Spinal cord (tissue), 10 donors: ENCODE data around the gene PLEKHJ1. TPM values are rescaled to one million over a fixed set of nuclear protein-coding genes. Genes with fewer than 3 reads are reported as not detected.

ENCODE experiments used
- DNase-seq, 6 donors: peaks; one replicate each; pipeline versions ENCODE4 v3.0.0 to v3.0.0-alpha.2; 2013 to 2015; ENCODE audit warnings: low spot score in 6 of 6, low read depth in 4 of 6
- H3K27ac ChIP-seq: one replicate; pipeline ENCODE4 v1.5.1; 2013; ENCODE audit warnings: low read depth, low read length, control low read depth
- H3K27me3 ChIP-seq: one replicate; pipeline ENCODE4 v1.6.1; 2013; ENCODE audit warnings: low read length; ENCODE audit not compliant: control insufficient read depth, insufficient read depth
- H3K36me3 ChIP-seq: one replicate; pipeline ENCODE4 v1.6.1; 2013; ENCODE audit warnings: low read length; ENCODE audit not compliant: control insufficient read depth, insufficient read depth
- H3K4me1 ChIP-seq: one replicate; pipeline ENCODE4 v1.6.1; 2013; ENCODE audit warnings: low read length; ENCODE audit not compliant: control insufficient read depth, insufficient read depth
- H3K4me3 ChIP-seq: one replicate; pipeline ENCODE4 v1.5.1; 2013; ENCODE audit warnings: low read depth, low read length, control low read depth
- H3K9me3 ChIP-seq: one replicate; pipeline ENCODE4 v1.6.1; 2013; ENCODE audit warnings: low read length; ENCODE audit not compliant: control insufficient read depth, insufficient read depth
- WGBS: methylation state at CpG from one replicate; pipeline ENCODE4 v1.1.5; 2013; ENCODE audit warnings: missing lambda C conversion rate; ENCODE audit not compliant: insufficient coverage; 5-methylcytosine and 5-hydroxymethylcytosine counted together
- polyA plus RNA-seq, 2 donors: library from polyadenylated mRNA; unstranded; fragments of 120-200 nt; gene quantifications; one replicate each; pipeline ENCODE4 v1.2.1, GENCODE V29; 2013; ENCODE audit not compliant: insufficient read length in 2 of 2
- total RNA-seq, 2 donors: library from RNA; depleted of rRNA in 1 of 2; stranded (reverse); fragments of 120-200 nt in 1 of 2; fragments of >200 nt in 1 of 2; gene quantifications; one replicate each; pipeline versions ENCODE4 v1.2.3 to v1.2.4, GENCODE V29; 2013 to 2014
- donor health status: healthy.

The PLEKHJ1 gene
- total and polyA plus RNA-seq, 4 donors: 46.5 to 106 (median 84.2) TPM

DNA sequence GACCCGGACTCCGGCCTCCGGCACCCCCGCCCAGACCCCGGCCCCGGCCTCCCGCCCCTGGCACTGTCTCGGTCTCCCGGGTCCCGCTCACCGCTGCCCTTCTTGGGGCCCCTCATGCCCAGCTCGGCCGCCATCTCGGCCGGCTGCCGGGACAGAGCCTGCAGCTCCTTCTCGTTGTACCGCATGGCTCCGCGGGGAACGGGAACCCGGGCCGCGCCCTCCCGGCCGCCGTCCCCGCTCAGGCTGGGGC is 140 bp downstream of the PLEKHJ1 start:
- 0% methylated on average over 28 of the region's 28 CpGs for WGBS
- Histone ChIP-seq H3K9me3 (no peaks in the 10 kb centered on the region), H3K27me3 (no peaks in the 10 kb centered on the region), H3K4me3 (peak overlapping the region; percentile 68), H3K36me3 (peaks cover 60% of the 10 kb centered on the region), H3K27ac (peak overlapping the region; percentile 98), H3K4me1 (peaks cover 61% of the 10 kb centered on the region)
- DNase-seq: no peak

GRCh38 chr19:2235381-2236063 is 607 bp downstream of the PLEKHJ1 start:
- H3K4me1 ChIP-seq: peaks cover 56% of the 10 kb centered on the region
- no peak for DNase-seq
- H3K9me3 ChIP-seq: no peaks in the 10 kb centered on the region
- under 1% methylated on average over 48 of the region's 48 CpGs for WGBS
- H3K36me3 ChIP-seq: peaks cover 60% of the 10 kb centered on the region
- H3K27me3 ChIP-seq: no peaks in the 10 kb centered on the region
- peak overlapping the region; percentile 98 for H3K27ac ChIP-seq
- H3K4me3 ChIP-seq: peak overlapping the region; percentile 68

DNA sequence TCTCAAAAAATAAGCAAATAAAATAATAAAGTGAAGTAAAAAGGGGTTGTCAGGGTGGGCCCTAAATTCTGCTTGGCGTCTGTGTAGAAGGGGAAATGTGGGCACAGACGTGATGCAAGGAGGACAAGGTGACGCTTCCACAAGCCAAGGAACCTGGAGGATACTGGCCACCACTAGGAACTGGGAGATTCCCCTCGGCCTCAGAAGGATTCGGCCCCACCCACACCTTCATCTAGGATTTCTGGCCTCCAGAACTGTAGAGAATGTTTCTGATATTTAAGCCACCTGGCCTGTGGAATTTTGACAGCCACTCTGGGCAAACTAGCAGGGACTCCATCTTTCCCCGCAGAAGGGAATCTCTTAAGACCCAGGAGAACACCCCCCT is 1.1 kb downstream of the PLEKHJ1 start:
- H3K9me3 ChIP-seq: no peaks in the 10 kb centered on the region
- WGBS: 42% methylated on average over 4 of the region's 6 CpGs
- DNase-seq: no peak
- peak overlapping the region; percentile 68 for H3K4me3 ChIP-seq
- H3K27me3 ChIP-seq: no peaks in the 10 kb centered on the region
- H3K4me1 ChIP-seq: peaks cover 51% of the 10 kb centered on the region
- peaks cover 60% of the 10 kb centered on the region for H3K36me3 ChIP-seq
- no peak overlapping the region for H3K27ac ChIP-seq

DNA sequence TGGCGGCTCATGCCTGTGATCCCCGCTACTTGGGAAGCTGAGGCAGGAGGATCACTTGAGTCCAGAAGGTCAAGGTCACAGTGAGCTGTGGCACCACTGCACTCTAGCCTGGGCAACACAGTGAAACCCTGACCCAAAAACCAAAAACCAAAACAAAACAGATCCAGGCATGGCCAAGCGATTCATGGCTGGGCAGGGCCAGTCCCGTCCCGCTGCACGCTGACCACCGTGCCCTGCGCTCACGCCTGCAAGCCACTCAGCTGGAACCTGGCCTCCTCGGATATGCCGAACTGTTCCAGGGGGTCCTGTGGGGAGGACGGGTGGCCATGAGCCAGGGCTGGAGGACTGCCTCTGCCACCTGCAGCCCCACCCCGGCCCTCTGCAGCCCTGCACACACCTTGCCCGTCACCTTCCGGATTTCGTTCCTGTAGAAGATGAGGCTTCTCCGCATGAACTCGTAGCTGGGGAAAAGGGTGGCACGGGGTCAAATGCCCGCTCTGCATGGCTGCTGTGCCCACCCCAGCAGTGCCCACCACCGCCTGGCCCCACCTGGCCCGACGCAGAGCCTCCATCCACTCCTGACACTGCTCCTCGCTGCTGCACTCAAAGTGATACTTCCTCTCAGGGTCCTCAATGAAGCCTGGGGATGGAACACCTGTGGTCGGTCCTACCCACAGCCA is 2.4 kb downstream of the PLEKHJ1 start:
- Histone ChIP-seq H3K27me3 (no peaks in the 10 kb centered on the region), H3K4me3 (no peak overlapping the region), H3K4me1 (peaks cover 43% of the 10 kb centered on the region), H3K9me3 (no peaks in the 10 kb centered on the region), H3K36me3 (peaks cover 71% of the 10 kb centered on the region), H3K27ac (no peak overlapping the region)
- 93% methylated on average over 24 of the region's 25 CpGs for WGBS
- no peak for DNase-seq

GRCh38 chr19:2232286-2233151 is 3.6 kb downstream of the PLEKHJ1 start:
- Histone ChIP-seq H3K27me3 (no peaks in the 10 kb centered on the region), H3K36me3 (peaks cover 78% of the 10 kb centered on the region), H3K27ac (no peak overlapping the region), H3K4me1 (peaks cover 34% of the 10 kb centered on the region), H3K4me3 (no peak overlapping the region), H3K9me3 (no peaks in the 10 kb centered on the region)
- no peak for DNase-seq
- 84% methylated on average over 22 of the region's 30 CpGs for WGBS

DNA sequence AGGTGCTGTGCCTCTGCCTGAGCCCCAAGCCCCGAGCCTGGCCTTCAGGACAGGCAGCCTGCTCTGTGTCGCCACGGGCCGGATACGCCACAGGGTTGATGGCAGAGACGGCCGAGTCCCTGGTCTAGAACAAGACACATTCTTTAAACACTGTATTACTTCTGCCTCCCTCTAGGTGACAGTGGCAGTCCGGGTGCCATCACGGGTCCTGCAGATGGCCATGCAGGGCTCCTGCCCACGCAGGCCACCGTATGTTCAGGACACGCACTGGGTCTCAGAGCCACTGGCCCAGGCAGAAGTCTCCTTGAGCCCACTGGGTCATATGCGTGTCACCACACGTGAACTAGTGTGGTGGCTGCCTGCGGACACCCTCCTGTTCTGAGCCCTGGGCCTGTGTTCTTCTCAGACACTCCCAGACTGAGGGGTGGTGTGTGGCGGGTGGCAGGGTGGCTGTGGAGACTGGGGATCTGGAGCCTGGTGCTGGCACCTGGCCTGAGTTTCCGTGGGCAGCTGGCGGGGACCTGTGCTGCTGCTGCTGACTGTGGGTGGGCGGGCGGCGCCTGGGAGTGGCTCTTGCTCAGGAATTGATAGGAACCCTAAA is 4.4 kb downstream of the PLEKHJ1 start:
- H3K36me3 ChIP-seq: peaks cover 86% of the 10 kb centered on the region
- DNase-seq: no peak
- WGBS: 76% methylated on average over 16 of the region's 21 CpGs

GRCh38 chr19:2230807-2231533 is 5.2 kb downstream of the PLEKHJ1 start:
- H3K27me3 ChIP-seq: no peaks in the 10 kb centered on the region
- H3K36me3 ChIP-seq: peaks cover 94% of the 10 kb centered on the region
- H3K4me1 ChIP-seq: peaks cover 28% of the 10 kb centered on the region
- no peak overlapping the region for H3K4me3 ChIP-seq
- H3K9me3 ChIP-seq: no peaks in the 10 kb centered on the region
- no peak overlapping the region for H3K27ac ChIP-seq
- WGBS: 88% methylated on average over 8 of the region's 12 CpGs
- DNase-seq: no peak

More for the DNA sequence above, 4.4 kb downstream of the PLEKHJ1 start:
- H3K9me3 ChIP-seq: no peaks in the 10 kb centered on the region
- H3K4me1 ChIP-seq: peaks cover 28% of the 10 kb centered on the region
- no peaks in the 10 kb centered on the region for H3K27me3 ChIP-seq
- H3K4me3 ChIP-seq: no peak overlapping the region
- no peak overlapping the region for H3K27ac ChIP-seq

- no peak for DNase-seq
- Histone ChIP-seq H3K4me1 (peaks cover 23% of the 10 kb centered on the region), H3K9me3 (no peaks in the 10 kb centered on the region)
These were observed 6.0 kb downstream of the PLEKHJ1 start for GRCh38 chr19:2230033-2230531.

More at GRCh38 chr19:2230033-2230531, 6.0 kb downstream of the PLEKHJ1 start:
- Histone ChIP-seq H3K36me3 (peaks cover 99% of the 10 kb centered on the region), H3K27ac (no peak overlapping the region), H3K4me3 (no peak overlapping the region), H3K27me3 (no peaks in the 10 kb centered on the region)
- WGBS: 90% methylated on average over 42 of the region's 43 CpGs
